HG02588 (cell line): ENCODE data around the gene ATPAF1.

Experiments used
- ATAC-seq: cut with Tn5 transposase; IDR thresholded peaks from one replicate; pipeline ENCODE4 v1.9.1; 2021; ENCODE audit warnings: mild to moderate bottlenecking, moderate library complexity; ENCODE audit not compliant: unreplicated experiment

Gene ATPAF1

GRCh38 chr1:46616277-46617107 is 51.7 kb downstream of the ATPAF1 start, which contains the start of gene MOB3C:
TSS of gene MOB3C (minus strand) at chr1:46616811. CDS start at chr1:46613321, 3,490 bp downstream.
- peak; percentile 60 for ATAC-seq

DNA sequence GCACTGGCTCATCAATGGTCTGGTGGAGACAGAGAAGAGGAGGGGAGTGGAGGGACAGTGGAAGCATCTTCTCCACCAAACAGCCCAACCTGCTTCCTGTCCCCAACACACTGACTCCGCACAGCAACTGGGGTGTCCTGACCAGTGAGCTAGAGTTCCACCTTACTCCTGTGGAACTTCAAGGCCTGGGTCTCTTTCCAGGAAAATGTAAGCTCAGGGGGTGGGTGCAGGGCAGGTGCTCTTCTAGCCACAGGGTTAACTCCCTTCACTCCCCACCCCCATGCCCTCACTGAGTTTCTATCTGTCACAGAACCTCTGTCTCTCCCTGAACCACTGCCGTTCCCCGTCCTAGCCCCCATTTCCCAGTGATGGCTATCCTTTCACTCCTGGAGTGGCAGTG is 52.4 kb downstream of the ATPAF1 start:
- ATAC-seq, result peak; percentile 3

DNA sequence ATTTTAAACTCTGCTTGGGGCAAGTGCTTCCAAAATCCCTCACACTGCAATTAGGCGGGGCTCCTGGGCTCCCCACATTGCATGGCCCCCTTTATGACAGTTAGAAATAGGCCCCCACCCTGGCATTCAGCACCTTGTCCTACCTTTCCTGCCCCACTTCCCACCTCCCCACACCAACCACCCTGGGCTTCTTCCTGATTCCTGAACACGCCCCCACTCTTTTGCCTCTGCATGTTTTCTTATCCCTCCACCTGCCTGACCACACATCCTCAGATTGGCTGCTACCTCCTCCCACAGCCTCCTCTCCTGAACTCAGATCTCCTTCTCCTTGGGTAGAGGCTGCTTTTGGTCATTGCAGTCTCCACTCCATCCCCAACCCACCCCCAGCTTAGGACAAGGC is 53.1 kb downstream of the ATPAF1 start:
- no peak for ATAC-seq

- ATAC-seq, result no peak
Observed at GRCh38 chr1:46614604-46614984, 53.6 kb downstream of the ATPAF1 start.

DNA sequence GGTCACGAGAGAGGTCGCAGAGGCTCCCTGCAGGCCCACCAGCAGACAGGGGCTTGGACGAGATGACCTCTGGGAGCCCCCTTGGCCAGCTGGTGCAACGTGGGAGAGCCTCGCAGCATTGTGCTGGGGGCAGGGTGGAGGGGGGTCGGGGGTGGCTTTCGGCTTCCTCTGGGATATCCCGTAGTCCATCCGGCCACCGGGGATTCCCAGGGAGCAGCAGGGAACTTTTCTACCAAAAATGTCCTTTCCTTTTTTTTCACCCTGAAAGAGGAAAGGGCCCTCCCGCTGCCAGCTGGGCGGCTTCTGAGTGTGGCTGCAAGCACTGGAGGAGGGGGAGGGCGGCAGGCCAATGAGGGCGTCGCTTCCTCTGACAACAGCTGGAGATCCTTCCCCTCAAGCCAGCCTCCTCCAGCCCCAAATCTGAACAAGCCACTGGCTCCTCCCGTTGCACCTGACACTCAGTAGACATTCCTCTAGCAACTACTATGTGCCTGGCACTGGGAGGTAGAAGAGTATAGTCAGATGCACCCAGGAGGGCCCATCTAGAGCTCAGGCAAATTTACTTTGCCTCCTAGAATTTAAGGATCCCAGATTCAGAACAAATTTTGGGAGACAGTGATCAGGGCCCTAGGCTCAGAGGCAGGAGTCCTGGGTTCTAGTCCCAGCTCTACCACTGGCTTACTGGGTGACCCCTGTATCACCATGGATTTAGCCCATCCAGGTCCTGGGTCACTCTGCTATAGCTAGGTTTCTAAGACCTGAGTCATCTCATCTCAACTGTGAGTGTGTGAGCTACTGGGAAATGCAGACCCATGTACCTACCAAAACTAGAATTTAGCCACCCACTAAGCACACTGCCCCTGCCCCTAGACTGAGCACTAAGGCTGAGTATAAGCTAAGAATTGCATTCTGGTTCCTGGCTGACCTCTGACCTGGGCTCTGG is 54.2 kb downstream of the ATPAF1 start:
- ATAC-seq, result peak; percentile 50

- no peak for ATAC-seq
Observed at GRCh38 chr1:46612937-46613660, 55.1 kb downstream of the ATPAF1 start.

DNA sequence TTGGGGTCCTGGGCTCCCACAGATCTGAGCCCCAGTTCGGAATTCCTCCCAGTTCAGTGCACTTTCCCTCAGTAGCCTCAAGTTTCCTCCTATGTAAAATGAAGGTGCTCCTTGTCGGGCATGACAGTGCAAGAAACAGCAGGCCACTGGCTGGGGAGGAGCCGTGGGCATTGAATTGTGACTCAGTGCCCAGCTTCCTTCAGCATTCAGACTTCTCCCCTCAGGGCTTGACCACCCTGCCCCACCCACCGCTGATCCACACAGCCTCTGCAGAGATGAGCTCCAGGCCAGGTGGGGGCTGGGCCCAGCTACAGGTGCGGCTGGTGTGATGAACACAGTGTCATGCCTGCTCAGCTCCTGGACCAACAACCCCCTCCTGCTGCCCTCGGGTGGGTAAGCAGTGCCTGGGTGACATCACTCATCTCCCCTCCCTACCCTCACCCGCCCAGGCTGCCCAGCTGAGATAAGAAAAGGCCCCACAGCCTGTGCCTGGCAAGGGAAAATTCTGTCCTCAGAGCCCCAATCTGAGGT is 56.4 kb downstream of the ATPAF1 start:
- no peak for ATAC-seq

DNA sequence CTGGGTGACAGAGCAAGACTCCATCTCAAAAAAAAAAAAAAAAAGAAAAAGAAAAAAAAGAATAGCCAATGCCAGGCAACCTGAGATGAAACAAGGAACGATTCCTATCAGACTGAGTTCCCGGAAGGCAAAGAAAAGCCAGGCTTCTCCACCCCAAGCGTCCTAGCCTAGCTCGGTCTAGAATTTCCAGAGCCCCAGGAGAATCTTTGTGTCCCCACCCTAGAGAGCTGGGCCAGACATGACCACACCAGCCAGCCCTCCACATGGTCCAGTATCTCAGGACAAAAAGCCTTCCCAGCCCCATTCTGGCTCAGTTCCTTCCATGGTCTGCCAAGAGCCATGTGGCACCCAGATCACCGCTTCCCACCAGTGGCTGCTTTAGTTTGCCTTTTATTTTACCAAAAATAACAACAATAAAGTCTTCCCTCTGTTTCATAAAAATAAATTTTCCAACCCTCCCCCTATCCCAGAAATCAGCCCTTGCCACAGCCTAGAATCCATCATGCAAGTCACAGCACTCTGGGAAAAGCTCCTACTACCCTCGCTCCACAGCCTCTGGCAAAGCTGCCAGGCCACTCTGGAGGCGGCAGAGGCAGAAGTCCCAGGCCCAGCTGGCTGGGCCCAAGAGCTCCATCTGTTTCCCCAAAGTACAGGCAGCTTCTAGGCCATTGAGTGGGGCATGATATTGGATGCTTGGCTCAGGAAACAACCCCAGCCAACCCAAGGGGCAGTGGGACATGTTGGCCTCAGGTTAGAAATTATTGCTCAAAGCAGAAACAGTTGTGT is 60.6 kb downstream of the ATPAF1 start:
- ATAC-seq, result no peak

- no peak for ATAC-seq
Observed at GRCh38 chr1:46606255-46606965, 61.8 kb downstream of the ATPAF1 start.

DNA sequence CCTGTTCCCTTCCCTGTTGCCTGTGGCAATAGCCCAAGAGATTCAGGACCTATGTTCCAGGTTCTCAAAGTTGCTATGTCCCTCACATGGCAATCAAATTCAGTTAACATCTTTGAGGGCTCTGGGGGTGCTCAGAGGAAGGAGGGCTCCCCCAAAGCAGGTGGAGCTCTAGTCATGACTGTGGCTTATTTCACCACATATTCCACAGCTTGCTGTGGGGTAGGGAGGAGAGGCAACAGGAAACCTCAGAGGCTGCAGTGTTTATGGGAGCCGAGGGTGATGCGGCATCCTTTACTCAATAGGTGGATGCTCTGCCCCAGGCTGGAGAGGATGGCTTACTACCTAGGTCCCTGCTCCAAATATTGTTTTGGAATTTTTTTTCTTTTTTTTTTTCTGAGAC is 62.9 kb downstream of the ATPAF1 start:
- no peak for ATAC-seq

DNA sequence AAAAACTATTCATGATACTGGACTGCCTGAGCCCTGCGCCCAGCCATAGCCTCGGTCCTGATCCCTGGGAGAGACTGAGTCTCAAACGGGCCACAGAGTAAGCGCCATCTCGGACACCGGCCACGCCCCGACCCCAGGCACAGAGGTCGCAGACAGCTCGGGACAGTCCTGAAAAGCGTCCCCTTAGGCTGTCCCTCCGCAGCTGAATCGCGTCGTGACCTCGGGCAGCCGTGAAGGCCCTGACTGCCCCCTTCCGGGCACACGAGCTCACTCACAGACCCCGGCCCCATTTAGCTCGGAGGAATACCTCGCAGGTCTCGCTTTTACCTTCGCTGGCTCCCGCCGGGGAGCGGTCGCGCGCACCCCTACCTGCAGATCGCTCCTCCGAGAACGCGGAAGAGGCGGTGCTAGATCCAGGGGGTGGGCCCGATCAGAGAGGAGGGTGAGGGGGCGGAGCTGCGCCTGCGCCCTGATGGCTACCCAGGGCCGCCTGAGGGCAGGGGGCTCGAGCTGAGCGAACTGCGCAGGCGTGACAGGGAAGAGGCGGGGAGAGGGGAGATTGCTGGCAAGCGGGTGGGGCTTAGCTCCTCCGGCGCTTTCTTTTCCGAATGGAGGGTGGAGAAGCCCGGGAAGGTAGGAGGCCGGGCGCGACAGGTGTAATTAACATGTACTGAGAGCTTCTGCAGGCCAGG is 64.2 kb downstream of the ATPAF1 start, which contains the start of gene MKNK1:
Gene MKNK1, minus strand, starts transcription at position 411 of the 692 bp plus-strand sequence. CDS start 20,941 bp downstream, outside the sequence.
- ATAC-seq, result peak; percentile 94

DNA sequence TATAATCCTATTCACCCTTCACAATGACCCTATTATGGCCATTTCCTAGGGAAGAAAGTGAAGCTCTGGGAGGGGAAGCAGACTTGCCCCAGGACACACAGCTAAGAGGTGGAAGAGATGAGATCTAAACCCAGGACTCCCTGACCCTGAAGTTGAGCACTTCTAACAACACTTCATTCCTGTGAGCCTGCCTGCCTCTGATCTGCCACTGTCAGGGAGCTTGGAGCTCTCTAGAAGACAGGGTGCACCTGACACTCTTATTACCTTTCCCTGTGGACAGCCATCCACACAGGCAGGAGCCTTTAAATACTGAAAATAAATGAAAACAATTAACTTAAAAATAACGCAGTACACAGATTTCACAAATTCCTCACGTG is 64.7 kb downstream of the ATPAF1 start:
- ATAC-seq, result no peak

DNA sequence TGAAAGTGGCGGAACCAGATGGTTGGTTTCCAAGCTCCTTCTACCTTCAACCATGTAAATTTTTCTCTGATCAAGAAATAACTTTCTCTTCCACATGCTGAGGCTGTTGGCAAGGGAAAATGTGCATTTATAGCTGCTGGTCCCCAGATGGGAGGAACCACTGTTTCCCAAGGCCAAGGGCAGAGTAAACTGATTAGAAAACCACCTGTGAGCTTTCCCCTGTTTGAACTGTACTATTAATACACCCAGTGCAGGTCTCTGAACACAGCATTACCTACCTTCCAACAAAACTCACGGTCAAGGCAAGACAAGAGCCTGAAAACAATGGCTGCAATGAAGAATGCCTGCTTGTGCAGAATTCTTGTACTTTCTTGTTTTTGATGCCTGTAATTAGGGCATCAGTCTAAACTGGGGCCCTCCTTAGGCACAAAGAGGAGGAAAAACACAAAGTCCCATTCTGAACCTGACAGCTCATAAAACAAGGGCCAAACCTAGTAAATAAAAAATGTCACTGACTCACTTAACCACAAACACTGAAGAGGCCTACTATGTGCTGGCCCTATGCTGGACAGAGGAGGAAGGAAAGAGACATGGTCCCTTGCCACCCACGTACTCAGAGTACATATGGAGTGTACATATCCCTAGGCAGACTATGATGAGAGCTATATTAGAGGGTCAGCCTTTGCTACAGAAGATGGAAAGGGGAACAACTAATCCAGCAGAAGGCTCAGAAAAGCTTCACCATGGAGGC is 66.7 kb downstream of the ATPAF1 start:
- ATAC-seq, result no peak

- no peak for ATAC-seq
Observed at GRCh38 chr1:46599059-46599970, 68.8 kb downstream of the ATPAF1 start.

DNA sequence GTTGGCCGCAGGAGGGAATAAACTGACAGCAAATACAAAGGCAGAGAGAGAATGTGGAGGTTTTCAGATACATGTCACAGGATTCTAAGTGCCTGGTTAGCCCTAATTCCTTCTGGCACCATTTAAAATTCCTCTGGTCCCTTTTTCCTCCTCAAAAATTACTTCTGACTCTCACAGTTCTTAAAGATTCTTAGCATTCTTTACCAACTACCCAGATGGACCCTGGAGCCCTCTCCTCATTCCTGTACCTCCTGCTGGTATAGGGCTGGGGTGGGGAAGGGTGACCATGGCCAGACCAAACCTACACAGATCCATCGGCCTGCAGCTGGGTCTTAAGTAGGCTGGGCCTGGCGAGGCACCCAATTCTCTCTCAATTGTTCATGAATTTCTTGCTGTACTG is 71.3 kb downstream of the ATPAF1 start:
- ATAC-seq, result no peak

DNA sequence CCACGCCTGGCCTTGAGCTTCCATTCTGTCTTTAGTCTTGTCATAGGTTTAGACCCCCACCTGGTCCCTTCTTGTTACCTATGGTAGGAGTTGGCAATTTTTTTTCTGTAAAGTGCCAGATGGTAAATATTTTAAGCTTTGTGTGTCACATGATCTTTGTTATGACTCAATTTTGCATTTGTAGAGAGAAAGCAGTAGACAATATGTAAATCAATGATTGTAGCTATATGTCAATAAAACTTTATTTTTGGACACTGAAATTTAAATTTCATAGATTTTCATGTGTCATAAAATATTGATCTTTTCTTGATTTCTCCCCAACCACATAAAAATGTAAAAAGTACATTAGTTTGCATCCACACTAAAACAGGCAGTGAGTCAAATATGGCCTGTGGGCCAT is 72.1 kb downstream of the ATPAF1 start:
- no peak for ATAC-seq

GRCh38 chr1:46595127-46595526 is 73.0 kb downstream of the ATPAF1 start:
- no peak for ATAC-seq
